GM18498 (cell line): ENCODE results near the gene NEDD4L.
"Not testable (repeated sequence)": the region's sequence is repeated elsewhere in the genome, so short reads cannot be mapped to it uniquely, and the experiment has no call there.

ENCODE experiments used
- ATAC-seq: cut with Tn5 transposase; IDR thresholded peaks from one replicate; pipeline ENCODE4 v1.9.1; 2021; ENCODE audit warnings: mild to moderate bottlenecking, moderate library complexity; ENCODE audit not compliant: unreplicated experiment

NEDD4L gene

GRCh38 chr18:58435221-58436005 lies 391.4 kb downstream of the NEDD4L start:
- not testable (repeated sequence) for ATAC-seq

- ATAC-seq, result peak; percentile 46
Measured at GRCh38 chr18:58438161-58438957, 394.3 kb downstream of the NEDD4L start.

GRCh38 chr18:58438958-58439300 lies 394.9 kb downstream of the NEDD4L start:
- peak; percentile 30 for ATAC-seq

- no peak for ATAC-seq
Measured at GRCh38 chr18:58443671-58444070, 399.6 kb downstream of the NEDD4L start.

- ATAC-seq, result no peak
Measured at GRCh38 chr18:58446391-58447060, 402.5 kb downstream of the NEDD4L start.

- no peak for ATAC-seq
Measured at GRCh38 chr18:58447402-58448095, 403.5 kb downstream of the NEDD4L start.

- ATAC-seq, result no peak
Measured at GRCh38 chr18:58449464-58449863, 405.4 kb downstream of the NEDD4L start.
